ENCODE measurements around the gene SELENOV.

GRCh38 chr19:39470724-39471339 lies 44.1 kb upstream of the SELENOV start:
- TF ChIP-seq REST (IDR thresholded peaks at IDR 0.05; ENCODE audit: insufficient read depth in 1 of 2, low read depth in 2 of 2, low read length in 1 of 2): no peak
- no peak for TF ChIP-seq CTCF (IDR thresholded peaks at IDR 0.05)
- TF ChIP-seq POLR2AphosphoS5 (IDR thresholded peaks at IDR 0.05; ENCODE audit: low read depth, low read length): no peak
- TF ChIP-seq TCF7L2 (IDR thresholded peaks at IDR 0.05; ENCODE audit: low read depth, low read length): no peak
